SKM-1 treated with dmso at 0.1 percent for 144 hours (cell line): ENCODE results near the gene METRN.
"Not testable (repeated sequence)": the region's sequence is repeated elsewhere in the genome, so short reads cannot be mapped to it uniquely, and the experiment has no call there.

Experiments
- DNase-seq: peaks from one replicate; lab custom pipeline; 2025; ENCODE audit not compliant: unreplicated experiment; lab: John Stamatoyannopoulos, UW

Gene METRN

DNA sequence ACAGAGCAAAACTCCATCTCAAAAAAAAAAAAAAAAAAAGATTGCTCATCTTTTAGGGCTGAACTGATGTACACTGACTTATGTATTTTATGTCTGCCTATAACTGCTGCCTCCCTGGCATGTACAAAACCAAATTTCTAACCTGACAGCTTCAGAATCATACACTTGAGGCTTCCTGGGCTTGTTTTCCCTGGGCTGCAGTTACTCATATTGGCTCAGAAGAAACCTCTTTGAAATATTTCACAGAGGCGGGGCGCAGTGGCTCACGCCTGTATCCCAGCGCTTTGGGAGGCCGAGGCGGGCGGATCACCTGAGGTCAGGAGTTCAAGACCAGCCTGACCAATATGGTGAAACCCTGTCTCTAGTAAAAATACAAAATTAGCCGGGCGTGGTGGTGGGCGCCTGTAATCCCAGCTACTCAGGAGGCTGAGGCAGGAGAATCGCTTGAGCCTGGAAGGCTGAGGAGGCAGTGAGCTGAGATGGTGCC lies 39.2 kb downstream of the METRN start:
- DNase-seq = not testable (repeated sequence)

DNA sequence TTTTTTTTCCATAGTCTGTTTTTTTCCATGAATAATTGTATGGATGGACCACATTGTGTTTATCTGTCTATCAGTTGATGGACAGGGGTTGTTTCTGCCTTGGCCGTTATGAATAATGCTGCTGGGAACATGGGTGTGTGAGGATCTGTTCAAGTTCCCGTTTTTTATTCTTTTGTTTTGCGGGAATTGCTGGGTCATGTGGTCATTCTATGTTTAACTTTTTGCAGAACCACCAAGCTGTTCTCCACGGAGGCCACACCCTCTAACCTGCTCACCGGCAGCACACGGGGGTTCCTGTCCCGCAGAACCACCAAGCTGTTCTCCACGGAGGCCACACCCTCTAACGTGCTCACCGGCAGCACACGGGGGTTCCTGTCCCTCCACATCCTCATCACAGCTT lies 39.7 kb downstream of the METRN start:
- peak; percentile 66 for DNase-seq

DNA sequence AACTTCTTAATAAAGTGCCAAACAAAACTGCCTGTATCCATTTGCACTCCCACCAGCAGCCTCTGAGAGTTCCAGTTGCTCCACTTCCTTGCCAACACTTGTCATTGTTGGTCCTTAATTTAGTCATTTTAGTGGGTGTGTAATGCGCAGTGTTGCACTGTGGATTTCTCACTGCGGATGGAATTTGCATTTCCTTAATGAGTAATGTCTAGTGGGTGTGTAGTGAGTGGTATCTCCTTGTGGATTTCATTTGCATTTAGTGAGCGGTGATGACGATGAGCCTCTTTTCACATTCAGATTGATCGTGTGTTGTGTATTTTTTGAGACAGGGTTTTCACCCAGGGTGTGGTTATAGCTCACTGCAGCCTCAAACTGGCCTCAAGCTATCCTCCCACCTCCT lies 41.5 kb downstream of the METRN start:
- no peak for DNase-seq

DNA sequence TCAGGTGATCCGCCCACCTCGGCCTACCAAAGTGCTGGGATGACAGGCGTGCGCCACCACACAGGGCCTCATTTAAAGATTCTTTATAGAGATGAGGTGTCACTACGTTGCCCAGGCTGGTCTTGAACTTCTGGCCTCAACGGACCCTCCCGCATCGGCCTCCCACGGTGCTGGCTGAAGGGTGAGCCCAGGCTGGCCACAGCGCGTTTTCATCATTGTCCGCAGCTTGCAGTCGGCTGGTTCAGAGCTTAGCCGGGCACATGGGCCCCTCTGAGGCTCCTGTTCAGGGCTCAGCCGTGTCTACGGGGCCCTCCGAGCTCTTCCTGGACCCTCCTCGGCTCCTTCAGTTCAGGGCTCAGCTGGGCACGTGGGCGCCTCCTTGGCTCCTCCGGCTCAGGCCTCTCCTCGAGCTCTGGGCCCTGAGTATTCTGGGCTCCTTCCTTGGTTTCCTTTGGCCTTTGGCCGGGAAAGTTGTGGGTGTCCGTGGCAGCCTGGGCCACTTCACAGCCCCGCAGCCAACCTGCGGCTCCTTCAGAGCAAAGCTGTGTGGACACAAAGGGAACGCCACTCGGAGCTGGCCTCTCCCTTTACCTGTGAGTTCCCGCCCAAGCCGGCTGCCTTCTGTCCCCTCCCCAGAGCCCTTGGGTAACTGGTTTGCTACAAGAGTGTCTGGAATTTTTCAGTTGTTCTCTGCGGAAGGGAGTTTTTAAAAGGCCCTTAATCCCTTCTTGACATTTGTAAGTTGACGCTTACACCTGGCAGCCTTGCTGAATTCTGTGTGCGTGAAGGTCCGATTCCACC lies 44.4 kb downstream of the METRN start:
- DNase-seq = no peak

DNA sequence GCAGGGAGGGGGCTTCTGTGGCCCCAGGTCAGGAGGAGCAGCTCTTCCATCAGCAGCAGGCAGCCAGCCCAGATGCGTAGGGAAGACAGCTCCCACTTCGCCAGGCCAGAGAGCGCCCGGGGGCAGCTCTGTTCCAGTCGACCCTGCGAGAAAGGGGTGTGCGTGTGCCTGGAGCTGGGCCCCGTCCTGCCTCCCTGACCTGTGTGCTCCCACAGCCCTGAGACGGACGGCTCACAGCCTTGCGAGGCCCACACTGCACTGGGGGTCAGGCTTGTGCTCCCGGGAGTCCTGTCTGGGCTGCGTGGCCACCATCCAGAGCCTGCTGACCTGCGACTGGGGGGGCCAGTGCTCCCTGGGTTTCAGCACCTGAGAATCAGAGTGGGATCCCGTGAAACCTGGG lies 45.1 kb downstream of the METRN start:
- no peak for DNase-seq

DNA sequence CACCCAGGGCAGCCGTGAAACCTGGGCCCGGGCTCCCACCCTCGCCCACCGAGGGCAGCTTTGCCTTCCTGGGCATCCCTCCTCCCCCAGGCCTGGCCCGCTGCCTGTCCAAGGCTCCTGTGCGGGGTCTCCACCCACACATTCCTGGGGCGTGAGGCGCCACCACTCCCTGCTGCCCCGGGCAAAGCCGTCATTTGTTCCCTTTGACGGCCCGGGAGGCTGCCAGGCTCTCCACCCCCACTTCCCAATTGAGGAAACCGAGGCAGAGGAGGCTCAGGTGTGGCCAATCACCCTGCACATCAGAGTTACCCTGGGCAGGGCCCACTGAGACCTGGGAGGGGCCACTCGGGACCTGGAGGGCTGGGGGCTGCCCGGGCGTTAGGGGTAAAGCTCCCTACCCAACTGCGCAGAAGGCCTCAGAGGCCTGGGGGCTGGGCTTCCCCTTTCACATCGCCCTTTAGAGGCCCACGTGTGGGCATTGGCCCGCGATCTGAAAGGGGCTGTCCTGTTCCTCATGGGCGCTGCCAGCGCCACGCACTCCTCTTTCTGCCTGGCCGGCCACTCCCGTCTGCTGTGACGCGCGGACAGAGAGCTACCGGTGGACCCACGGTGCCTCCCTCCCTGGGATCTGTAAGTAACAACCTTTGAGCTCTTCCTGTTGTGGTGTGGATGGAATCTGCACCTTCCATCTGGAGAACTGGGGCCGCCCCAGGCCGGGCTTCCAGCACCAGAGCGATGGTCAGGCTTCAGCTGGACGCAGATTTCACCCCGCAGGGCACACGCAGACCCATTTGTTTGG lies 45.8 kb downstream of the METRN start, which contains the start of gene MSLN:
Gene MSLN (plus strand): TSS at position 190 of the 799 bp plus-strand sequence. CDS start 1,947 bp downstream, outside the sequence.
- no peak for DNase-seq

DNA sequence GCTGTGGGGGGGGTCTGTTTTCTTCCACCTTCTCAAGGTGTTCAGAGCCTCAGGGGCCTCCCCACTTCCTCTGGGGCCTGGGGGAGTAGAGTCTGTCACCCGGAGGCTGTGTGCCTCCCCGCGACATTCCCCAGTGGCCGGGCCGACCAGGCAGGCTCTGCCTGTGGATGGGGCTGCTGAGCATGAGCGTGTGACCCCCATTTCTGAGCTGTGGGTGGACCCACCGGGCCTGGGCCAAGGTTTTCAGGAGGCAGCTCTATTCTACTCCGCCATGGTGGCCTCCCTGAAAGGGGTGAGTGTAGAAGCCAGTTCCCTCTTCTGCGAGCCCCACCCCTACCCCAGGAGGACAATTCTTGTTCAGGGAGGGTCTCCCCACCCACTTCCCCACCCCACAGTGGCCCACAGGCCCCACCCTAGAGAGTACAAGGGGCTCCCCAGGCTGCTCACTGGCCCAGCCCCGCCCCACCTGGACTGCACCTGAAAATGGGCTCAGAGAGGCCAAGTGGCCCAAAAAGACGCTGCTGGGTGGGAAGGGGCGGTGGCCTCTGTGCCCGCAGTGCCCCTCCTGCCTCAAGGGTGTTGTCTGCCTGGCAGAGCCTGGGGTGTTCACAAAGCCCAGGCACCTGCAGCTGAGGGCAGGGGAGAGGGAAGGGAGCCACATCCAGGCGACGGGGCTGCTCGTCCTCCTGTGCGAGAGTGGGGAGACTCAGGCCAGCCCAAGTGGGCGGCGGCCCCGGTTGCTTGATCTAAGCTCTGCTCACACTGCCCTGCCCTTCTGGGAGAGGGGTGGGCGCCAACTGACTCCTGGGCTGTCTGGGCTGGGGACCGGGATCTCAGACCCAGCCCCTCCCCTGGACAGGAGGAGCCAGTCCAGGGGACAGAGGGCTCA lies 47.0 kb downstream of the METRN start:
- no peak for DNase-seq

DNA sequence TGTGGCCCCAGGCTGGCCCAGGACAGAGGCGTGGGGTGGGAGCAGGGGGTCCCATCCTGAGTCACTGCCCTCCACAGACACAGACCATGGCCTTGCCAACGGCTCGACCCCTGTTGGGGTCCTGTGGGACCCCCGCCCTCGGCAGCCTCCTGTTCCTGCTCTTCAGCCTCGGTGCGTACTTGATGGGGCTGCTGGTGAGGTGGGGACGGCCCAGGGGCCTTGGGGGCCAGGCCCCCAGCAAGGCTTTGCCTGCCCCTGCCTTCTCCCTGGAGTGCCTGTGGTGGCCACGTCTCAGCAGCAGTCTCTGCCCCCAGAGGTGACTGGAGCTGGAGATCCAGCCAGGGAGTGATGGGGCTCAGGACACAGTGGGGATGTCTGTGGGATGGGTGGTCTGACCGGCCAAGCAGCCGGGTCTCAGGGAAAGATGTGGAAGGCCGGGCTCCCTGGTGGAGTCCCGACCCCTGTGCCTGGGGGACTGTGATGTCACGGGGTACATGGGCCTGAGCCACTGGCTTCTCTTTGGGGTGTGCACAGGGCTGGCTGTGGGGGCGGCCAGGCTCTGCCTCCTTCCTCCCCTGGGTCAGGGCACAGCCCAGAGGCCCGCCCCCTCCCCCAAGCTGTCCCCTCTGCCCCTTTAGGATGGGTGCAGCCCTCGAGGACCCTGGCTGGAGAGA lies 47.8 kb downstream of the METRN start:
- no peak for DNase-seq

DNA sequence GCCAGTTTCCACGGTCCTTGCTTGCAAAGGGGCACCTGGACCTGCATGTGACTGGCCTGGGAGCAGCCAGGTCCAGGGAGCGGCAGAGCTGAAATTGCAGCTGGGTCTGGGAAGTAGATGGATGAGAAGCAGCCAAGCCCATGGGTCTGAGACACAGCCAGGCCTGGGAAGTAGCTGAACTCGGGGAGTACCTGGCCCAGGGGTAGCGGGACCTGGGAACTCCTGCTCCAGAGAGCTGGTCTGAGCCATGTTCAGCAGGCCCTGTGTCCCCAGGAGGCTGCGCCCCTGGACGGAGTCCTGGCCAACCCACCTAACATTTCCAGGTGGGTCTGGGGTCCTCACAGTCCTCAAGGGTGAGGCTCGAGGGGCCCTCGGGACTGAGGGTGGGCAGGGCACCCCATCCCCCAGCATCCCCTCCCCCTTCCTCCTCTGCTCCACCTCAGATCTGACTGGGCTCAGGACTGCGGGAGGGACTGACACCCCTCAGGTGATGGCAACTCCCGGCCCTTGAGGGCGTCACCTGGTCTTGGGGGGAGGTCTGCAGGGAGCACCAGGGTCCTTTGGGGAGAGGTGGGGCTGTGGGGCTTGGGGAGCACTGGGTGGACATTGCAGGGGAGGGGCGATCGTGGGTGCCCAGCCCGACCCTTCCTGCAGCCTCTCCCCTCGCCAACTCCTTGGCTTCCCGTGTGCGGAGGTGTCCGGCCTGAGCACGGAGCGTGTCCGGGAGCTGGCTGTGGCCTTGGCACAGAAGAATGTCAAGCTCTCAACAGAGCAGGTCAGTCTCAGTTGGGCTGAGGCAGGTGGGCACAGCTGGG lies 48.7 kb downstream of the METRN start:
- no peak for DNase-seq

DNA sequence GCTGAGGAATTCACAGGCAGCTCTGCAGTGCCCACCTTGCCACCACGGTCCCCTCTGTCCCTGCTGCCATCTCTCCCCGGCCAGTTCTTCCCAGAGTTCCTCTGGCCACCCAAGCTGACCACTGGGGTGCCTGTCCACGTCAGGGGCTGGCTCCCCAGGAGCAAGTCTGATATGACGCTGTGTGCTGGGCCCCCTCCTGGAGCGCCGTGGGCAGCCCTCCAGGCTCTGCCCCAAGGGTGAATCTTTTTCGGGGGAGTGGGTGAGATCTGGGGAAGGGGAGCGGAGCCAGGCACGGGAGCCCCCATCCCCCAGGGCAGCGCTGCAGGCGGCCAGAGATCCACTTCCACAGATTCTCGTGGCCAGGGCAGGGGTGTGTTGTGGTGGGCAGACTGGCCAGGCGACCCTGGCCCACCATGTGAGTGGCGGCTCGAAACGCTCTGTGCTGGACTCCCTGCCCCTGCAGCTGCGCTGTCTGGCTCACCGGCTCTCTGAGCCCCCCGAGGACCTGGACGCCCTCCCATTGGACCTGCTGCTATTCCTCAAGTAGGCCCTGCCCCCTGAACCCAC lies 49.3 kb downstream of the METRN start:
- DNase-seq = no peak

DNA sequence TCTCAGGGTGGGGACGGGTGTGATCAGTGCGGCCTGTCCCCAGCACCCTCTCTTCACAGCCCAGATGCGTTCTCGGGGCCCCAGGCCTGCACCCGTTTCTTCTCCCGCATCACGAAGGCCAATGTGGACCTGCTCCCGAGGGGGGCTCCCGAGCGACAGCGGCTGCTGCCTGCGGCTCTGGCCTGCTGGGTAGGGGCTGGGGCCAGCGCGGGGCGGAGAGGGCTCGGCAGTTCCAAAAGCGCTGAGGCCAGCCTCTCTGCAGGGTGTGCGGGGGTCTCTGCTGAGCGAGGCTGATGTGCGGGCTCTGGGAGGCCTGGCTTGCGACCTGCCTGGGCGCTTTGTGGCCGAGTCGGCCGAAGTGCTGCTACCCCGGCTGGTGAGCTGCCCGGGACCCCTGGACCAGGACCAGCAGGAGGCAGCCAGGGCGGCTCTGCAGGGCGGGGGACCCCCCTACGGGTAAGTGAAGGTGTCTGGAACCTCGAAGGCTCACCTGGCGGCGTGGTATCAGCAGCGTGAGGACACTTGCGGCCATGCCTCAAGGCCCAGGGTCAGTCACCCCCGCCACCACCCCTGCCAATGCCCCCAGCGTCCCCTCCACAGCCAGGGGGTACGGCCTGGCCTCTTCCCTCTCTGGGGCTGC lies 50.0 kb downstream of the METRN start:
- DNase-seq = no peak

DNA sequence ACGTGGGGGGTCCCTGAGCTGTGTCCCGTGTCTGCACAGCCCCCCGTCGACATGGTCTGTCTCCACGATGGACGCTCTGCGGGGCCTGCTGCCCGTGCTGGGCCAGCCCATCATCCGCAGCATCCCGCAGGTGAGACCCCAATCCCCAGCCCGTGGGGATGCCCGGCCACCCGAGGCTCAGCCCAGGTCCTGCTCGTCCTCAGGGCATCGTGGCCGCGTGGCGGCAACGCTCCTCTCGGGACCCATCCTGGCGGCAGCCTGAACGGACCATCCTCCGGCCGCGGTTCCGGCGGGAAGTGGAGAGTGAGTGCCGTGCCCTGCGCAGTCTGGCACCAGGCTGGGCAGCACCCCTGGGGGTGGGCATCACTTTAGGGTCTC lies 50.6 kb downstream of the METRN start:
- no peak for DNase-seq

DNA sequence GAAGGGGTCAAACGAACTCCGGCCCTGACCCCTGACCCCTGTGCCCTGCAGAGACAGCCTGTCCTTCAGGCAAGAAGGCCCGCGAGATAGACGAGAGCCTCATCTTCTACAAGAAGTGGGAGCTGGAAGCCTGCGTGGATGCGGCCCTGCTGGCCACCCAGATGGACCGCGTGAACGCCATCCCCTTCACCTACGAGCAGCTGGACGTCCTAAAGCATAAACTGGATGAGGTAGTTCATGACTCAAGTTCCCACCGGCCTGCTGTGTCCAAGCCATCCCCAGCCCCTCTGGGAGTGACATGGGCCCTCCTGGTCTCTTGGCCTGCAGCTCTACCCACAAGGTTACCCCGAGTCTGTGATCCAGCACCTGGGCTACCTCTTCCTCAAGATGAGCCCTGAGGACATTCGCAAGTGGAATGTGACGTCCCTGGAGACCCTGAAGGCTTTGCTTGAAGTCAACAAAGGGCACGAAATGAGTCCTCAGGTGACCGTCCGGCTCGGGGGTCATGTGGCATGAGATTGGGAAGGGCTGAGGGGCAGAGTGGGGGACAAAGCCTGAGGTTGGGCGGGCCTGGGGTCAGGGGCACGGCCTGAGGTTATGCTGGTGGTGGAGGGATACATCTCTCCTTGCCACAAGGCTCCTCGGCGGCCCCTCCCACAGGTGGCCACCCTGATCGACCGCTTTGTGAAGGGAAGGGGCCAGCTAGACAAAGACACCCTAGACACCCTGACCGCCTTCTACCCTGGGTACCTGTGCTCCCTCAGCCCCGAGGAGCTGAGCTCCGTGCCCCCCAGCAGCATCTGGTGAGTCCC lies 51.3 kb downstream of the METRN start:
- DNase-seq = no peak

DNA sequence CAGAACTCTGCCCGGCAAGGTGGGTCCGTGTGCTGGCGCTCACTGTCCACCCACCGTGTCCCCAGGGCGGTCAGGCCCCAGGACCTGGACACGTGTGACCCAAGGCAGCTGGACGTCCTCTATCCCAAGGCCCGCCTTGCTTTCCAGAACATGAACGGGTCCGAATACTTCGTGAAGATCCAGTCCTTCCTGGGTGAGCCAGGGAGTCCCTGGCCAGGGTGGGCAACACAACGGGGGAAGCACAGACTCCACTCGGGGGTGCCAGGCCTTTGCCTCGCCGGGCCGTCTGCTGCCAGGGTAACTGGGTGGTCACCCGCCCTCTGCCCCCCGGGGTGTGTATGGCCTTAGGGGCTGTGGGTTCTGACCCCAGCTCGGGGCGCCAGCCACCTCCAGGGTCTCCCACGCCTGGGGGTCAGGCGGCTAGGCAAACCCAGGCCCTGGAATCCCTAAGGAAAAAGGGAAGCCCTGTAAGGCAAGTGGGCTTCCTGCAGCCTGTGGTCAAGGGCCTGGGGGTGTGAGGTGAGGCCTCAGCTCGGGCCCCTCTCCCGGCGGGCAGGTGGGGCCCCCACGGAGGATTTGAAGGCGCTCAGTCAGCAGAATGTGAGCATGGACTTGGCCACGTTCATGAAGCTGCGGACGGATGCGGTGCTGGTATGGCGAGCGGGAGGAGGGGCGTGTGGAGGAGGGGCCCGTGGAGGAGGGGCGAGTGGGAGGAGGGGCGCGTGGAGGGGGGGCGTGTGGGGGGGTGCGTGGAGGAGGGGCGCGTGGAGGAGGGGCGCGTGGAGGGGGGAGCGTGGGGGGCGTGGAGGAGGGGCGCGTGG lies 52.1 kb downstream of the METRN start:
- no peak for DNase-seq

DNA sequence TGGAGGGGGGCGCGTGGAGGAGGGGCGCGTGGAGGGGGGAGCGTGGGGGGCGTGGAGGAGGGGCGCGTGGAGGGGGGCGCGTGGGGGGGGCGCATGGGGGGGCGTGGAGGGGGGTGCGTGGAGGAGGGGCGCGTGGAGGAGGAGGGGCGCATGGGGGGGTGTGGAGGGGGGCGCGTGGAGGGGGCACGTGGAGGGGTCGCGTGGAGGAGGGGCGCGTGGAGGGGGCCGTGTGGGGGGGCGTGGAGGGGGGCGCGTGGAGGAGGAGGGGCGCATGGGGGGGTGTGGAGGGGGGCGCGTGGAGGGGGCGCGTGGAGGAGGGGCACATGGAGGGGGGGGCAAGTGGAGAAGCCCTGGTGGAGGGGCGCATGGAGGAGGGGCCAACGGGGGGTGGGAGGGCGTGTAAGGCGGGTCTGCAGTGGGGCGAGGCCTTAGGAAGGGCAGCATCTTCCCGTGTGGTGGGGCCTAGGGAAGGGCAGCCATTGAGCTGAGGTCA lies 52.9 kb downstream of the METRN start:
- no peak for DNase-seq

DNA sequence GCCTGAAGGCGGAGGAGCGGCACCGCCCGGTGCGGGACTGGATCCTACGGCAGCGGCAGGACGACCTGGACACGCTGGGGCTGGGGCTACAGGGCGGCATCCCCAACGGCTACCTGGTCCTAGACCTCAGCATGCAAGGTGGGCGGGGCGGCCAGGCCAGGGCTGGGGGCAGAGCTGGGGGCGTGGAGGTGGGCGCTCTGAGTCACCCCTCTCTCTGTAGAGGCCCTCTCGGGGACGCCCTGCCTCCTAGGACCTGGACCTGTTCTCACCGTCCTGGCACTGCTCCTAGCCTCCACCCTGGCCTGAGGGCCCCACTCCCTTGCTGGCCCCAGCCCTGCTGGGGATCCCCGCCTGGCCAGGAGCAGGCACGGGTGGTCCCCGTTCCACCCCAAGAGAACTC lies 53.5 kb downstream of the METRN start:
- no peak for DNase-seq
